HG03520 (cell line): ENCODE results near the gene DOC2A.
"Not testable (repeated sequence)": the region's sequence is repeated elsewhere in the genome, so short reads cannot be mapped to it uniquely, and the experiment has no call there.

Experiments used
- ATAC-seq: cut with Tn5 transposase; IDR thresholded peaks from one replicate; pipeline ENCODE4 v1.9.1; 2021; ENCODE audit warnings: mild to moderate bottlenecking, moderate library complexity; ENCODE audit not compliant: unreplicated experiment

The DOC2A gene

DNA sequence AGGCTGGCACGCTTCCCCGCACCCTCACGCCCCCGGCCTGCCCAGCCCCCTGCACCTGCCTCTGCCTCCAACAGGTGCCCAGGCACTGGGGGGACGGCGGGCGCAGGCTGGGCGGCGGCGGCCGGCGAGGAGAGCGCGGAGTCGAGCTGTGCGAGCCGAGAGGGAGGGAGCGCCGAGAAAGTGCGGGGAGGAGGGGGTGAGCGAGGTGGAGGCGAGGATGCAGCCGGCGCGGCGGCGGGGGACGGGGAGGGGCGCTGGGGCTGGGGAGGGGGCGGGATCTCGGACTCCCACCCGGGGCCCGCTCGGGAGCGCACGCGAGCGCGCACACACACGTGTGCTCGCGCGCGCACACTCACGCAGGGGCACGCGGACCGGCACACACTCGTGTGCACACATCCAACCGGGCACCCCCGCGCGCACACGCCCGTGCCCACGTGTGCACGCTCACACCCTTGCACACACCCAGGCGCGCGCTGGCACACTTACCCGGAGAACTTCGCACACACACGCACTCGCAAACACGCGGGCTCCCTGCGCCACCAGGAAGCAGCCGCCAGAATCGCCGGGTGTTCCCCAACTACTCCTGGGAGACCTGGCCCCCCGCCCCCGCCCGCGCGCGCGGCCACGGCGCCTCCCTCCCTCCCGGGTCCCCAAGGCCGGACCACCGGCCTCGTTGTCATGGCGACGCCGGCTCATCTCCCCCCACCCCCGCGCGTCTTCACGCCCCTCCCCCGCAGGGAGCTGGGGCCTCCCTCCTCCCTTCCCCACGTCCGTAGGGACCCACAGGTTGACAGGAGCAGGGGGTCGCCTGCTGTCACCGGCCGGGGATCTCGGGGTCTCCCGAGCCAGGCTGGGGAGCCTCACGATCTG, at the start of gene DOC2A:
Gene DOC2A, minus strand, starts transcription at position 184 of the 870 bp plus-strand sequence. CDS start 805 bp downstream, outside the sequence.
- no peak for ATAC-seq

GRCh38 chr16:30060346-30060745, 49.5 kb upstream of the DOC2A start:
- no peak for ATAC-seq

GRCh38 chr16:30054959-30055553, 44.2 kb upstream of the DOC2A start:
- ATAC-seq, result no peak

DNA sequence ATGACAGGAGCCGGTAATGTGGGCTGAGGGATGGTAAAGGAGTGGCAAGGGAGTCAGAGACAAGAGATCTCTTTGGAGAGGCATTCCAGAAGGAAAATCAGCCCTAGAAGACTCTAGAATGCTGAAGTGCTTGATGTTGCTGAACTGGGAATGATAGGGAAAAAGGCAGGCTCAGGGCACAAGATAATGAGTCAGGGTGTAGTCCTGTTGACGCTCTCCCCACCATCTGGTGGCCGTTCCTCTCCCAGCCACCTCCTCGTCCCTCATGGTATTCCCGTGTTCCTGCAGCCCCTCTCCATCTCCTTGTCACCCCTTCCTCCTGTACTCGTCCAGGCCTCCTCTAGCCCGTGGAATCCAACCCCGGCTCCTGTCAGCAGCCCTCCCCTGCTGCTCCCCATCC, 43.6 kb upstream of the DOC2A start:
- ATAC-seq, result no peak

GRCh38 chr16:30053376-30054015, 42.7 kb upstream of the DOC2A start:
- ATAC-seq, result no peak

- ATAC-seq, result no peak
Measured at GRCh38 chr16:30052671-30053372, 42.0 kb upstream of the DOC2A start.

DNA sequence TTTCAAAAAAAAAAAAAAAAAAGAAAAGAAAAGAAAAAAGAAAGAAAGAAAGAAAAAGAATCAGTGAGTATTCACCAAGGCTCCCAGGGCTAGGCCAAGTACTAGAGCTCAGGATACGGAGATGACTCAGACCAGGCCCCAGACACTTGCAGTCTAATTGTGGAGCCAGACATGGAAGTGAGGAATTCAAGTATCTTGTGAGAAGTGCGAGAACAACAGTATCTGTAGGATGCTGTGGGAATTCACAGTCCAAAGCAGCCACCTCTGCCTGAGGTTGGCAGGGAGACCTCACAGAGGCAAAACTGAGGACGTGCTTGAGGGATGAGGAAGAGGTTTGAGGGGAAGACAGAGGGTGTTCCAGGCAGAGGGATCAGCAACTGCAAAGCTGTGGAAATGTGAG, 40.7 kb upstream of the DOC2A start:
- ATAC-seq, result no peak

DNA sequence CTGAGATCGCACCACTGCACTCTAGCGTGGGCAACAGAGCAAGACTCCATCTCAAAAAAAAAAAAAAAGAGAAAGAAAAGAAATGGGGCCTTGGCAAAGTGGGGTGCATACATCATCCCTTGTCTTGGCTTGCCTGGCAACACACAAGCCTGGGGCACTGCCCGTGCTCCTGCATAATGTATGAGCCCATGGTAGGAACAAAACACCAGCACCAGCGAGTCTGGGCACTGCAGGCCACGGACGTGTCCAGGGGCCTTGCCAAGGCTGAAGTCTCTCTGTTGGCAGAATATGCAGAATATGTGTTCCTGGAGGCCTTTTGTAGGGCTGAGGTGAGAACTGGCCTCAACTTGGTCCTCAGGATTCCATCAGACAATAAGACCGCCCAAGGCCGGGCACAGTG, 39.0 kb upstream of the DOC2A start:
- ATAC-seq, result no peak

DNA sequence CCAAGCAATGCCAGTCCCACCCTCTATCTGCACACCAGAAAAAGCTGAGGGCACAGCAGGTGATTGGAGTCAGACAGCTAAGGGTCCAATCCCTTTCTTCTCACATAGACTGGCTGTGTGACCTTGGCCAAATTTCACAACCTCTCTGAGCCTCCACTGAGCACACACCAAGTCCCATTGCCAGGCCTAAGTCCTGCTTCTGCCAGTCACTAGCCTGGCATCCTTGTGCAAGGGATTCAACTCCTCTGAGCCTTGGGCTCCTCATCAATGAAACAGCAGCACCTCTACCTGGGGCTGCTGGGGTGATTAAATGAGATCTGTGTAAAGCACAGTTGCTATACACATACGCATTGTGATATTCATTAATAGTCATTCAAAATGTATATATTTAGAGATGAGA, 35.8 kb upstream of the DOC2A start:
- no peak for ATAC-seq

DNA sequence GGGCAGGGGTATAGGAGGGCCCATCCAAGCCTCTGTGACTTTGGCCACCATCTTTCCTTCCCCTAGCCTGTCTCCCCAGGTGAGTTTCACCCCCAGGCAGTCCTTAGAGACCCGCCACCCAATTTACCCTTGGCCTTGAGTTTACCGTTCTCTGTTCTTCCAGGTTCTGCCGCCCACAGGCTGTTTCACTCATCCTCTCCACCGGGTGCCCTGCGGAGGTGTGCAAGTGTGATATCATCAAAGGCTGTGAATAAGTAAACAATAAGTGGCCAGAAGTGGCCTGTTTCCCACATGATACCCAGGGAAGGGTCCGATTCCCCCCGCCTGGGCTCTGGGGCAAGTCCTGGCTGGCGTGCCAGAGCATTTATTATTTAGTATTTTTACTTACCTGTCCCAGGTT, 35.4 kb upstream of the DOC2A start:
- ATAC-seq, result no peak

GRCh38 chr16:30041841-30042240, 31.0 kb upstream of the DOC2A start:
- ATAC-seq, result no peak

GRCh38 chr16:30040690-30041089, 29.9 kb upstream of the DOC2A start:
- not testable (repeated sequence) for ATAC-seq

- ATAC-seq, result no peak
Measured at GRCh38 chr16:30040221-30040620, 29.4 kb upstream of the DOC2A start.

- ATAC-seq, result no peak
Measured at GRCh38 chr16:30033270-30033669, 22.4 kb upstream of the DOC2A start.

DNA sequence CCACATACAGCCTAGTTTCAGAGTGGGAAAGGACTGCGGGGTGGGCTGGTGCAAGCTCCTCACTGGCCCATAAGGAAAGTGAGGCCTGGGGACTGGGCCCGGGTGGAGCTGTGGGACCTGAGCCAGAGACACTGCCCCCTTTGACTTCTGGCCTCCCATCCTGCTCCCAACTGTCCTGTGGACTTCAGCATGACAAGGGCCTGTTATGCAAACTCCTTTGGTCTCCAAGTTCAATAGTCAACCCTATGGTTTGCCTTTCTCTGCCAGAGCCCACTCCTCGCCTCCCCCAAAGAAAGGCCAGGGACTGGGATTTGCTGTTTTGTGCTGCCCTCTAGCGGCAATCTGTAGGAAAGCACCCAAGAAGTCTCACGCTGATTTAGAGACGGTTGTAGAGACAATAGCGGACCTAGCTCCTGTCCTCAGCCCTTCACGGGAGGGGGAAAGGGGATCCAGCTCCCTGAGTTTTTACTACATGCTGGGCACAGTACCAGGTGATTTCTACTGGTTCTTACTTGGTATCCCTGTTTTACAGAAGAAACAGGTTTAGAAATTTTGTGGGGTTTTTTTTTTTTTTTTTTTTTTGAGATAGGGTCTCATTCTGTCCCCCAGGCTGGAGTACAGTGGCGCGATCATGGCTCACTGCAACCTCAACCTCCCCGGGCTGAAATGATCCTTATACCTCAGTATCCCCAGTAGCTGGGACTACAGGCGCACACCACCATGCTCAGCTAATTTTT, 21.4 kb upstream of the DOC2A start:
- no peak for ATAC-seq

- ATAC-seq, result no peak
Measured at GRCh38 chr16:30031477-30031918, 20.7 kb upstream of the DOC2A start.

DNA sequence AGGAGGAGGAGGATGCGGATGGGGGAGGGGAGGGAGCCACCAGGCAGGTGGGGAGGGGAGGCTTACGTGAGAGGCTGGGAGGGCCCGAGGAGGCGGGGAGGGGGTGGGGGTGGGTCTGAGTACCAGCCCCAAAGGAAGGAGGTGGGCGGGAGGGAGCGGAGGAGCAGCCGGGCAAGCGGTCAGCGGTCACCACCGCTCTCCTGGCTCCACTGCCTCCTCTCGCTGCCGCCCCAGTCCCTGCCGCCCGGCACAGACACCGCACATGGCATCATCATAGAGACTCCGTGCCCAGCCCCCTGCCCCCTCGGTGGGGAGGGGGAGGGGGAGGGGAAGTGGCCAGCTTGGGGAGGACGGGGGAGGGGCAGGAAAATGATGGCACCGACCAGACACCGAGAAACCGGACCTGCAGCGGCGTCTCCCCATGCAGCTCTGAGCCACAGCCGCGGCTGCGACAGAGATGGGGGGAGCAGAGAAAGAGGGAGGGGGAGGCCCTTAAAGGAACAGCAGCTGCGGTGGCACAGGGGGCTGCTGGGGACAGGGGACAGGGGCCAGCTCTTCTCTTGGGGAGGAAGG, 20.1 kb upstream of the DOC2A start, which contains the start of gene TLCD3B:
Gene TLCD3B, minus strand, starts transcription at position 431 of the 573 bp plus-strand sequence. CDS start 744 bp downstream, outside the sequence.
- ATAC-seq, result no peak

DNA sequence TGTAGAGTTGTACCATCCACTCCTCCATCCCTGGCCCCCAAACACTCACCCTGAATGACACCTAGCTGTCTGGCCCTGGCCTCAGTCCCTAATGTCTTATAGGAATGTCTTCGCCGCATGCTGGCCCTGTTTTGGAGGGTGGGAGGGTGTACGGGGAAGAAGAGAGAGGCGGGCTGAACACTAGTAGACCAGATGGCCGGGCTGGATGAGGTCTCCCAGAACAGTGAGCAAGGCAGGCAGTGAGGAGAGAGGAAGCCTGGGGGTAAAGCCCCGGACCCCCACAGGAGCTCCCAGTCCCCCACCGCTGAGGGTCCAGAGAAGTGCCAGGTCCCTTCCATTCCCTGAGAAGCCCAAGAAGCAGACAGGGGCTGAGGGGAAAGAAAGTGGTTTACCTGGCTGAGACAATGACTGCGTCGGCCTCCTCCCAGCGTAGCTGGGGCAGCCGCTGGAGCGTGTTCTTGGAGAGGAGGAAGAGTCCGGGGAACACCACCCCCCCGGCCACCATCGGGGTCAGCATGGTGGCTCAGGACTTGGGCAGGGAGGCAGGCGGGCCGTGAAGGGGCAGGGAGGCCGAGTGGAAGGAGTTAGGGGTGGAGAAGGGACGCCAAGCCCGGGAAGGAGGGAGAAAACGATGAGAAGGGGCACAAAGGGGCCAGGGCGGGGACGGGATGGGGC, 19.3 kb upstream of the DOC2A start:
- no peak for ATAC-seq

DNA sequence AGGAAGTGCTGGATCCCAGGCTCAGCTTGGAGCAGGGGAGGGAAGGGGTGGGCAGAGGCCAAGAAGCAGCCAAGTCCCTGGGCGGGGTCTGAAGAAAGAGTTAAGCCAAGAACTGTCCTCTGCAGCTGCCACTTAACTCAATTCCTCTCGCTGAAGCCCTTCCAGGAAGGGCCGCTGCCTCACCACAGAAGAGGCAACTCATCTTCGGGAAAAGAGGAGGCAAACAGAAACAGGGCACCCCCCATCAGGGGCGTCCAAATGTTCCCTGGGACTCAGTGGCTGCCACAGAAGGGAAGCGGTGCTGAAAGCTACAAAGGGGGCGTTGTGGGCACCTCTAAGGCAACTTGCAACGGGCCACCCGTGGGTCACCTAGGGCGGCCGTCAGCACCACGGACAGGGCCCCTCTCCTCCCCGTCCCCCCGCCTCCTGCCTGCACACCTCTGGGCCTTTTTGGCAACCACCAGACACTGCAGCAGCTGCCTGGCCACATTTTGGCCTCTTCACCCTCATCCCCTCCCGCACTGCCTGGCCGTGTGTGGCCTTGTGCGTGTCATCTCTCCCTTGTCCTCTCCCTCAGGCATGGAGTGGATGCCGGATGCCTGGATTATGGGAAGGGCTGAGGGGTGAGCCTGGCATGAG, 17.7 kb upstream of the DOC2A start:
- ATAC-seq, result no peak
